Fibroblast of lung (primary cell): Measurements from ENCODE around the gene RNASE1.

ENCODE experiments used
- CTCF ChIP-seq, 2 donors: IDR thresholded peaks in 1 of 2; conservative IDR thresholded peaks in 1 of 2; 1 replicate in 1 of 2; 2 replicates in 1 of 2; pipeline ENCODE4 v1.5.1; 2011 to 2012; ENCODE audit warnings: low read length in 2 of 2, control low read depth in 1 of 2, inconsistent platforms in 1 of 2, low read depth in 1 of 2, mild to moderate bottlenecking in 1 of 2
- EZH2 ChIP-seq: IDR thresholded peaks from 2 replicates; pipeline ENCODE4 v1.5.1; 2012; ENCODE audit warnings: low read length, control low read depth, mild to moderate bottlenecking; ENCODE audit errors: missing control alignments

DNA sequence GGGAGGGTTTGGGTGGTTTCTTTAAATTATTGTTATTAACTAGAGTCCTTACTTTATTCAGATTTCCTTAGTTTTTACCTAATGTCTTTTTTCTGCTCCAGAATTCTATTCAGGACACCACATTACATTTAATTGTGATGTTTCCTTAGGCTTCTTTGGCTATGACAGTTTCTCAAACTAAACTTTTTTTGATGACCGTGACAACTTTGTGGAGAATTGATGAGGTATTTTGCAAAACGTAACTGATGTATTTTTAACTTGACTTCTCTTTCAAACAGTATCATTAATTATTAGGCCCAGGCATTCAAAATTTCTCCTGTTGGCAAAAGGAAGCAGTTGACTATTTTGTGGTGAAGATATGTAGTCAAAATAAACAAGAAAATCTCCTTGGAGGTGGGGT is 11.0 kb downstream of the RNASE1 start:
- TF ChIP-seq CTCF (conservative IDR thresholded peaks at IDR 0.05 in 1 of 2, IDR thresholded peaks at IDR 0.05 in 1 of 2; ENCODE audit: low read depth in 1 of 2, low read length in 2 of 2) (no peak), EZH2 (no peak)
